Measurements from ENCODE around the gene STON2.

The STON2 gene

GRCh38 chr14:81329640-81330381, 70.3 kb downstream of the STON2 start:
- no peak for FAIRE-seq

DNA sequence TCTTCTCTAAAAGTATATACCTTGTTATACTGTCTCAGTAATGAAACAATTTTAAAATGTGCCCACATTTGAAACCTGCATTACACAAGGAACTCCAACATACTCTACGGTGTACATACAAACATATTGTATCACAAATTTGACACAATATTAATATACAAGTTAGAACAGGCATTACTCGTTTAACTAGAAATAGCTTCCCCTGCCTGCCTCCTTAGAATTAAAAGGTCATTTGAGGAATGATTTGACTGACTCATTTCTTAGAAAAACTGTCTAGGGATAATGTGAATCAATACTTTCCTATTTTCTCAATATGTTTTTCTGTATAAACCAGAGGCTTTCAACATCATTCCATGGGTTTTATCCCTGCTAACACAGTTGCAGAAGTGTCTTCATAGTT, 73.7 kb downstream of the STON2 start:
- no peak for FAIRE-seq

DNA sequence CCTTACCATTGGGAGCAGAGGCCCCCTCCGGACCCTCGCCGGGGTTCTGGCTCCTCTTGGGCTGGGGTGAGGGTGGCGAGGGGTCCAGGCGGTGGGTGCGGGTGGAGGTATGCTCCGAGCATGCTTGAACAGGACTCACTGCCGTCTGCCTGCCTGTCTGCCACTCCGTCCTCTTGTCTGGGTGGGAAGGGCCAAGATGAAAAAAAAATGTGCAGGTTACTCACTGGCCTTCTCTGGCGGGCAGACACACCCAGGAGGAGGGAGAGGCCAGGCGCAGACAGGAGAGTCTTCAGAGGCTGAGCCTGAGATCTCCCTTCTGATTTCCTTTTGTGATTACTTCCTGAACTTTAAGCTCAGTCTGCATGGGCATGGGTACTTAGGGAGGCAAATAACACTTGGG, 76.1 kb downstream of the STON2 start:
- FAIRE-seq, result no peak

GRCh38 chr14:81323093-81323492, 77.0 kb downstream of the STON2 start:
- FAIRE-seq, result no peak

- no peak for FAIRE-seq
These were observed 80.2 kb downstream of the STON2 start for GRCh38 chr14:81319946-81320345.

- FAIRE-seq, result no peak
These were observed 80.8 kb downstream of the STON2 start for GRCh38 chr14:81319314-81319713.

- FAIRE-seq, result no peak
These were observed 84.8 kb downstream of the STON2 start for GRCh38 chr14:81315341-81315740.

GRCh38 chr14:81314443-81315175, 85.5 kb downstream of the STON2 start:
- no peak for FAIRE-seq

DNA sequence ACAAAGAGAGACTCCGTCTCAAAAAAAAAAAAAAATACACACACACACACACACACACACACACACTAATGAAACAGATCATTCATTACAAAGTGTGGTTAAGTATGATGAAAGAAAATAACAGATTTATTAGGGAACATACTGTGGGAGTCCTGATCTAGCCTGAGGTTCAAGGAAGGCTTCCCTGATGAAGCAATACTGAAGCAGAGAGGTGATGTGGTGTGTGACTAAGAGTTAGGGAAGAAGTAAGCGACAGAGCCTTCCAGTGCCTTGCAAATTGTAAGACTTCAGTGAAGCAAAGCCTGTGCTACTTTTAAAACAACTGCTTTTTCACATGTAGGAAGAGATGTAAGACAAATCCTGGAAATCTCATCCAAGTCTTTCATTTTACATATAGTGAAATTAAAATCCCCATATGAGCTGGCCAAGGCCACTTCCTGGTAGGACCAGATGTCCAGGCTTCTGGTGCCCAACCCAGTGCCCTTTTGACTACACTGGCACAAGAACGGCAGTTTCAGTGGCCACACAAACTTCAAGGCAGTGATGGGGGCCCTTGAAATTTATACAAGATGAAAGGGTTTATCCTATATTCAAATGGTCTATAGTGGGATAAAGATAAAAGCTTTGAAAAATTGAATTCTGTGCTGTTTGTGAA, 86.2 kb downstream of the STON2 start:
- FAIRE-seq, result no peak

DNA sequence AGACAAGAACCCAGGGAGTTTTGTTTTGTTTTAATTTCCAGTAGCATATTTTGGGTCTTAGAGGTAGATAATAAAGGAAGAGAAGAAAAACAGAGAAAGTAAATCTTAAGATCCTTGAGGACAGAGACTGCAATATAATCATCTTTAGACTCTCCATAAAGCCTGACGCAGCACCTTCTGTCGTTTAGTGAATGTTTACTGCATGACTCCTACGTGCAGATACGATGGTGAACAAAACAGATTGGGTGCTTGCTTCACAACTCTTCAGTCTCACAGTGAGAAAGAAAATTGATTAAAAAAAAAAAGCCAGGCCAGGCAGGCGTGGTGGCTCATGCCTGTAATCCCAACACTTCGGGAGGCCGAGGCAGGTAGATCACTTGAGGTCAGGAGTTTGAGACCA, 86.9 kb downstream of the STON2 start:
- no peak for FAIRE-seq

DNA sequence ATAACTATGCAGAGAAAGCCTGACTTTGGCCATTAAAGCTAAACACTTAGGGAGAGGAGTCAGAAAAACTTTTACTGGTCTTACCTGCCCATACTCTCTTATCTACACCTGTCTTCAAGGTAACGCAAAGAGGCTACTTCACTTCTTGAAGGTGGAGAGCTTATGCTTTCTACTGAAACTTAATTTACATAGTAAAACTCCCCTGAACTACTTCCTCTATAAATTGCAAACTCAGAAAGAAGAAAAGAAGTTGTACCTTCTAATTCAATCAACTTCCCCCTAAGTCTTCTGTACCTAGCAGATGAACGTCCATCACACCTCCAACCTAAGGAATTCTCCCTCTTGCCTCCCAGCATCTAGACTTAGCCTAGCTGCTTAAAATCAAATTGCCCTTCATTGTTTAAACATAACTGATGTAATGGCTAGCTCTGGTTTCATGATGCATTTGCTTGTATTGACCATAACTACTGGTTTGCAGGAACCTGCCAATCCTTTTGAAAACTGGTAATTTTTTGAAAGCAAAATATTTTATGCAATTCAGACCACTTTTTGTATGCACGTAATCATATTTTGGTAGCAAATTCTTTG, 87.7 kb downstream of the STON2 start:
- no peak for FAIRE-seq

DNA sequence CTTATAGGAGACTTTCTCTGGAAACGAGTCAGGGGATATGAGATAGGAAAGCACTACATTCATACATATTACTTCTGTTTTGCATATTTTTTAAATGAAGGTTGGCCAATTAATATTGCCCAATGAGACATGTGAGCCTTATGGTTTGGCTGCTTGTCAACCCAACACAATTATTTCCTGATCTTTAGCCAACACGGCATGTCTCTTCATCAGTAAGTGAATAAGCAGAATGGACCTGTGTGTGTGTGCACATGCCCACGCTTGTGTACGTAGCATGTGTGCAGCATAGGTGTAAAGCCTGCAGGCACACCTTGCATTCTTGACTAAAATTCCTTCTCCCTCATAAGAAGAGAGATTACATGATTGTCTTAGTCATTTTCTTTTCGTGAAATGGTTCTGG, 88.3 kb downstream of the STON2 start:
- FAIRE-seq, result no peak

GRCh38 chr14:81311141-81311540, 89.0 kb downstream of the STON2 start:
- no peak for FAIRE-seq

DNA sequence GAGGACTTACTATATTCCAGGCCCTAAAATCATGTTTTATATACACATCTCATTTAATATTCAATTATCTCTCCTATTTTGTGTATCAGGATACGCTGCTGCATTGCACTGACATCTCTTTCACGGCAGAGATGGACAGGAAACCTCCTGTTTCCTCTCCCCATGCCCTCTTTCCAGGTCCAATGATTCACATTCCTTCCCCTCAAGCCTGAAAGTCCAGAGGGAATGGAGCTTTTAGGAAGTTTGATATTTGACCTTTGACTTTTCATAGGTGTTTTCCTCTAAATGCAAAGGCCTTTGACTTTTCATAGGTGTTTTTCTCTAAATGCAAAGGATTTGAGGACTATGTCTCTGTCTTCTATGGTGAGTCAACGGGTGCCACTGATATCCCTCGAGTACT, 89.5 kb downstream of the STON2 start:
- no peak for FAIRE-seq

- no peak for FAIRE-seq
These were observed 90.6 kb downstream of the STON2 start for GRCh38 chr14:81309511-81309910.

DNA sequence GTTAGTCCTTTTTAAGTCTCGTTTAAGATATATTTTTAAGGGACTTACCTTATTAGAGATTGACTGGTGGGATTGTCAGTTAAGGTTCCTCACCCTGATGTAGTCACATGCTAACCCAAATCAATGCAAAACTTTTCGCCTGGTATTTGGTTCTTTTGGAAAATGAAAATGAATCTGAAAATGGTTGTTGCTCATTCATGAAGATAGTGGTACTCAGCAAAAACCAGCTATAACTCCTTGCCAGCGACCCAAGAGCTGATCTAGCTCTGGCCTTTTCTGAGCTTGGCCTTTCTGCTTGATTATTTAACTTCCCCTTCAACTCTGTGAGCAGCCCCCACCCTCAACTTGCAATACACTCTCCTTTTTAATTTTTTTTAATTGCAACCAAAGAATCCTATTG, 94.4 kb downstream of the STON2 start:
- FAIRE-seq, result no peak

GRCh38 chr14:81305065-81305464, 95.1 kb downstream of the STON2 start:
- no peak for FAIRE-seq

DNA sequence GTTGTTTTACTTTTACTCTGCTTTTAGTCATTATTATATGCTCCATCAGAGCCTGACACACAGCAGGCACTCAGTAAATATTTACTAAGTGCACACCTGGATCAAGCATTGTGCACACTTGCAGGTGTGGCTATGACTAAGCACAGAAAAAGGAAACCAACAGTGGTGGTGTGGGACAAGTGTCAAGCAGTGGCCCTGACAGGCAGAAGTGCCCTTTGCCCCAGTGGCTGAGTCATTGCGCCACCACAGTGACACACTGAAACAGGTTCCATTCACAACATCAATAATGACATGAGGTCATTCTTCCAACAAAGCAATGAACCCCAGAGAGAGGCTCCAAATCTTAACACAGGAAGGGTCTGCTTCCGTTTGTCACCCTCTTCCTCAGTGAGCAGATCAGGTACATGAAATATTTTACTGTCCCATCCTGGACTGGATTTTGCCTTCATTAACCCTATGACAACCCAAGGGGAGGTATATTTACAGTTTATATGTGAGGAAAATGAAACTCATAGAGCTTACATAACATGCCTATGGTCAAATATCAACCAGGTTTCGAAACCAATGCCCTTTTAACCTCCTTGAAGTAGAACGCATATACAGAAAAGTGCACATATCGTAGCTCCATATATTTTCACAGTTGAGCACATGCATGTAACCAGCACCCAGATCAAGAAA, 96.7 kb downstream of the STON2 start:
- no peak for FAIRE-seq

DNA sequence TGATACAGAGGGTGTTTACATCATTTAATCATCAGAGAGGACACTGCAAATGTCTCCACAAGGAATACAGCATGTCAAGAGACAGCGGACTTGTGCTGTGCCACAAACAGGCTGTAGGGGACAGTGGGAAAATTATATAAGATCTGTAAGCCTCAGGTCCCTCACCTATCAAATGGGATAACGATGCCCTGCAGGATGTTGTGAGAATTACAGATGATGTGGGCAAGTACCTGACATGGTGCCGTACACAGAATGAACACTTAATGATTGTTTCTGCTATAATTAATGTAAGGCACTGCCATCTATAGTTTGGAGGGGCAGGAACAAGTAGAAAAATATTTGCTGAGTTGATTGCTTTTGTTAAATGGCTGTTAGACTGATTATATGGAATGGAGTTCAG, 97.5 kb downstream of the STON2 start:
- FAIRE-seq, result no peak

- FAIRE-seq, result no peak
These were observed 98.3 kb downstream of the STON2 start for GRCh38 chr14:81301813-81302212.

DNA sequence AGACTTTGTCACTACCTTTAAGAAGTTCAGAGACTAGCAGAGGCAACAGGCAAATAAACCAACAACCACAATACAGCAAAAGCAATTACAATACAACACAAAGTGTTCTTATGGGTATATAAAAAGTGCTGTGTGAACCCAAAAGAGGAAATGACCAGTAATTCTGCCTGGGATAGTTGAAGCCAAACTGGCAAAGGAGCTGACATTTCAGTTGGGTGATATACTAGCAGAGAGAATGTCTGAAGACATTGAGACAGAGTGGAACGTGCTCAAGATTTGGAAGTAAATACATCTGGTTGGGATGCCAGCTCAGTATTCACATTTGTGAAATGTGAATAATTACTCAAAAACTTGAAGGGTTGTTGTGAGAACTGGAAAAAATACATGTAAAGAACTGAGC, 98.8 kb downstream of the STON2 start:
- FAIRE-seq, result no peak

GRCh38 chr14:81298911-81299310, 101.2 kb downstream of the STON2 start:
- no peak for FAIRE-seq

- FAIRE-seq, result no peak
These were observed 102.0 kb downstream of the STON2 start for GRCh38 chr14:81298122-81298521.
